ENCODE data around the gene LRRC63. TPM values are rescaled to one million over a fixed set of nuclear protein-coding genes. Genes with fewer than 3 reads are reported as not detected.

LRRC63 gene
- total and polyA plus RNA-seq, 2 donors (not counting 3 experiments of a cell fraction or from before 2014, with no cell fraction given), result 0.04 TPM; not detected in 1

DNA sequence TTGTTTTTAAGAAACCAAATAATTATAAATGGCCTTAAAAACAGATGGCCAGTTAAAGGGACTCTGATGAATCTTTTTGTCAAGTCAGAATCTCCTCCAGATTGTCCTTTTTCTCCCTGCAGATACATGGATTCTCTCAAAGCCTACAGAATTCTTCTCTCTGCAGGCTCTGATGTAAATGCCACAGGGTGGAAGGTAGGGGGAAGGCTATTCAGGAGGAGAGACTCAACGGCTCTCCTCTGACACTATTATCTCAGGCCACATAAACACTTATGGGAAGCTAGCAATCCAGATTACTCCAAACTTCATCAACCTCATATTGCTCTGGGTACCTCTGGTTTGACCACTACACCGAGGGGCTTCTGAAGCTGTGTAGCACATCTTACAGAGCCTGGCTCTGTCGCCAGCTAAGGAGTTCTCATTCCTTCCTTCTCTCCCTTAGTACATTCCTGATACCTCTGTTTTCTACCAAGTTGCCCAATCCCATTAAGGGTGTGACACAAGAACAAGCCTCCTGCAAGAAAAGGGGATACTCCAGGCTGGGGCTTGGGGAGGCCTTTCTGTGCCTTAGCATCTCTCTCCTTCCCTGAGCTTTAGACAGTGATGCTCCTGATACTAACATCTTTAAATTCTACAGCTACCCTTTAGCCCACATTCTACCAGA, 44.6 kb upstream of the LRRC63 start:
- H3K9me1 ChIP-seq (replicated peaks; ENCODE audit: control insufficient read depth, extremely low read depth, insufficient read depth, low read length), result no peaks in the 10 kb centered on the region
- H4K20me1 ChIP-seq (replicated peaks; ENCODE audit: control insufficient read depth, extremely low read depth, insufficient read depth, low read length), result no peaks in the 10 kb centered on the region
- no peak overlapping the region for H3K4me2 ChIP-seq (ENCODE audit: insufficient read depth, low read length)
- no peak overlapping the region for H2AFZ ChIP-seq (ENCODE audit: low read depth, low read length)
- H3K4me1 ChIP-seq (ENCODE audit: control insufficient read depth, extremely low read depth, insufficient read depth, low read length), result no peaks in the 10 kb centered on the region
- H3K4me3 ChIP-seq (replicated peaks in 1 of 3; ENCODE audit: insufficient read depth in 1 of 3, low read depth in 1 of 3, low read length in 3 of 3), result no peak overlapping the region
- FAIRE-seq, result no peak
- peaks cover 12 to 21% of the 10 kb centered on the region in 2 experiments for H3K27me3 ChIP-seq (ENCODE audit: control insufficient read depth in 2 of 2, insufficient read depth in 2 of 2, low read length in 2 of 2)
- dilution Hi-C loops (cut with MboI; ENCODE audit: extremely low pct_ligation_motif_present, low sequenced_read_pairs) (no loop called here), intact Hi-C loops (cut with micrococcal nuclease) (loop anchor here (10.0 kb wide), 1 partner anchor 558 kb away; no protein-coding TSS in a partner anchor)
- ChIA-PET CTCF (interaction anchor here (1.0 to 2.1 kb wide), 2 partner anchors 155 to 360 kb away, joined by 3 to 9 read pairs; no protein-coding TSS in a partner anchor), POLR2A (no interaction called here)
- no peak overlapping the region for H3K27ac ChIP-seq (ENCODE audit: insufficient read depth, low read depth, low read length)
- TF ChIP-seq, protein P1, sequence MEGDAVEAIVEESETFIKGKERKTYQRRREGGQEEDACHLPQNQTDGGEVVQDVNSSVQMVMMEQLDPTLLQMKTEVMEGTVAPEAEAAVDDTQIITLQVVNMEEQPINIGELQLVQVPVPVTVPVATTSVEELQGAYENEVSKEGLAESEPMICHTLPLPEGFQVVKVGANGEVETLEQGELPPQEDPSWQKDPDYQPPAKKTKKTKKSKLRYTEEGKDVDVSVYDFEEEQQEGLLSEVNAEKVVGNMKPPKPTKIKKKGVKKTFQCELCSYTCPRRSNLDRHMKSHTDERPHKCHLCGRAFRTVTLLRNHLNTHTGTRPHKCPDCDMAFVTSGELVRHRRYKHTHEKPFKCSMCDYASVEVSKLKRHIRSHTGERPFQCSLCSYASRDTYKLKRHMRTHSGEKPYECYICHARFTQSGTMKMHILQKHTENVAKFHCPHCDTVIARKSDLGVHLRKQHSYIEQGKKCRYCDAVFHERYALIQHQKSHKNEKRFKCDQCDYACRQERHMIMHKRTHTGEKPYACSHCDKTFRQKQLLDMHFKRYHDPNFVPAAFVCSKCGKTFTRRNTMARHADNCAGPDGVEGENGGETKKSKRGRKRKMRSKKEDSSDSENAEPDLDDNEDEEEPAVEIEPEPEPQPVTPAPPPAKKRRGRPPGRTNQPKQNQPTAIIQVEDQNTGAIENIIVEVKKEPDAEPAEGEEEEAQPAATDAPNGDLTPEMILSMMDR (IDR thresholded peaks at IDR 0.05; ENCODE audit: extremely low read depth in 1 of 2, insufficient read depth in 1 of 2, low read depth in 1 of 2, low read length in 2 of 2), result no peak
- no peak for TF ChIP-seq POLR2A (IDR thresholded peaks at IDR 0.05; ENCODE audit: low read depth, low read length)
- no peak for TF ChIP-seq GATA2 (IDR thresholded peaks at IDR 0.05; ENCODE audit: insufficient read depth, insufficient read length, low read depth, low read length)
- no peak for TF ChIP-seq FOS (IDR thresholded peaks at IDR 0.05; ENCODE audit: borderline replicate concordance, insufficient read depth, low read length)
- TF ChIP-seq JUN (IDR thresholded peaks at IDR 0.05; ENCODE audit: borderline replicate concordance, insufficient read depth, insufficient read length, low read depth), result no peak
- no peak for TF ChIP-seq MYC (IDR thresholded peaks at IDR 0.05; ENCODE audit: low read depth, low read length)
- TF ChIP-seq, protein P2, sequence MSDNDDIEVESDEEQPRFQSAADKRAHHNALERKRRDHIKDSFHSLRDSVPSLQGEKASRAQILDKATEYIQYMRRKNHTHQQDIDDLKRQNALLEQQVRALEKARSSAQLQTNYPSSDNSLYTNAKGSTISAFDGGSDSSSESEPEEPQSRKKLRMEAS (IDR thresholded peaks at IDR 0.05; ENCODE audit: insufficient read depth, insufficient read length), result no peak
- TF ChIP-seq POLR2AphosphoS5 (IDR thresholded peaks at IDR 0.05; ENCODE audit: insufficient read depth, low read depth, low read length), result no peak
- TF ChIP-seq EZH2 (IDR thresholded peaks at IDR 0.05; ENCODE audit: borderline replicate concordance, low read depth, low read length, severe bottlenecking), result no peak
- no peak overlapping the region for H3K9ac ChIP-seq (replicated peaks; ENCODE audit: extremely low read depth, insufficient read depth, low read length)
- no peak for DNase-seq (ENCODE audit: low read depth, low spot score)
- H3K9me3 ChIP-seq (replicated peaks; ENCODE audit: control insufficient read depth, insufficient read depth, low read length), result no peaks in the 10 kb centered on the region
- BruUV-seq (replicated peaks), result no TSS peak
- H3K79me2 ChIP-seq (ENCODE audit: control insufficient read depth, insufficient read depth, low read length), result no peaks in the 10 kb centered on the region
- H3K36me3 ChIP-seq (ENCODE audit: control insufficient read depth in 2 of 2, extremely low read depth in 1 of 2, insufficient read depth in 2 of 2, low read length in 2 of 2), result no peaks in the 10 kb centered on the region
